Measurements from ENCODE around the gene ZNF823. TPM values are rescaled to one million over a fixed set of nuclear protein-coding genes. Genes with fewer than 3 reads are reported as not detected.

The ZNF823 gene
- total and polyA plus RNA-seq, 2 of the 13 experiments (the other 11 are each of a cell fraction or from before 2014, with no cell fraction given) = 5.7 to 11.7 TPM

DNA sequence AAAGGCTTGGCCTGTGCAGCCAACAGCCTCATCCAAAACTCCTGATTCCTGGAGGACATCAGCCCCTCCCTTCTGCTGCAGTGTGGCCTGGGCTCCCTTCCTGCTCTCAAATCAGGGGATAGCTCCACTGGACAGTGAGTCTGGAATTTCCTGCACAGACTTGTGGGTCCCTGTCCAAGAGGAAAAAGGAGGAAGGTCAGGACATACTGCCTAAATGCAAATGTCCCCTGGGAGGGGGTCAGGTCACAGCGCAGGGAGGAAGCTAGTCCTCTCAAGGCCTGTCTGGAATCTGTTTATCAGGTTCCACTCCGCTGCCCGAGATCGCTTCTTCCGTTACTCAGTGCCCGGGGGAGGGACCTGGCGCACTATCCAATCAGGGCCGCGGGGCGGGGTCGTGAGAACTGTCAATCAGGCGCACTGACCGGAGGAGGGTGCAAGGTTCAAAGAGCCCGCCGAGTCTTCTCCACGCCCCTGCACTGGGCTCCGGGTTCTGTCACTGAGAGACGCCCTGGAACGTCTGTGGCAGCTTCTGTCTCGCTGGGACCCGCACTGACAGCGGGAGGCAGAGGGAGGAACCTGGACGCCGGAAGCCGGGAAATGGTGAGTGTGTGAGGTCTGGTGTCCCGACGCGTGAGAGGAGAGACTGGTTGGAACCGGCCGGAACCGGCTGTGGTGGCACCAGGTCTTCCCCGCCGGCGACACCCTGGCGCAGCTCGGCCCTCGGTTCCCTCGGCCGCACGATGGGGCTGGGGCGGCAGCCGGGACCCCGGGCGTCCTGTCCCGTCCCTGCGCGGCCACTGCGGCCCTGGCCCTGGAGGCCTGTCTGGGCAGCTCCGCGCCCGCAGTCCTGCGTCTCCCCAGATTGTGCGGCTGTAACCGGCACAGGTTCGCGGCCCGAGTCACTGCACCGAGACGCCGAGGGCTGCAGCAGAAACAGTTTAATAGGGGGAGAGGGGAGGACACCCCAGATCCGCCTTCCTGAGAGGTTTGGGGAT is 28.1 kb upstream of the ZNF823 start, which contains the start of gene ZNF441 (continued):
- TF ChIP-seq ZNF883 (CRISPR knock-in tag; IDR thresholded peaks at IDR 0.05; ENCODE audit: not compliant biosample characterization) = no peak
- no peak for TF ChIP-seq EEA1 (CRISPR knock-in tag; IDR thresholded peaks at IDR 0.05; ENCODE audit: borderline replicate concordance)
- TF ChIP-seq ZFP82 (CRISPR knock-in tag; IDR thresholded peaks at IDR 0.05; ENCODE audit: borderline replicate concordance) = no peak; the same call in 1 of the 2 replicates
- TF ChIP-seq RBAK (CRISPR knock-in tag; IDR thresholded peaks at IDR 0.05) = no peak
- TF ChIP-seq, protein P1, sequence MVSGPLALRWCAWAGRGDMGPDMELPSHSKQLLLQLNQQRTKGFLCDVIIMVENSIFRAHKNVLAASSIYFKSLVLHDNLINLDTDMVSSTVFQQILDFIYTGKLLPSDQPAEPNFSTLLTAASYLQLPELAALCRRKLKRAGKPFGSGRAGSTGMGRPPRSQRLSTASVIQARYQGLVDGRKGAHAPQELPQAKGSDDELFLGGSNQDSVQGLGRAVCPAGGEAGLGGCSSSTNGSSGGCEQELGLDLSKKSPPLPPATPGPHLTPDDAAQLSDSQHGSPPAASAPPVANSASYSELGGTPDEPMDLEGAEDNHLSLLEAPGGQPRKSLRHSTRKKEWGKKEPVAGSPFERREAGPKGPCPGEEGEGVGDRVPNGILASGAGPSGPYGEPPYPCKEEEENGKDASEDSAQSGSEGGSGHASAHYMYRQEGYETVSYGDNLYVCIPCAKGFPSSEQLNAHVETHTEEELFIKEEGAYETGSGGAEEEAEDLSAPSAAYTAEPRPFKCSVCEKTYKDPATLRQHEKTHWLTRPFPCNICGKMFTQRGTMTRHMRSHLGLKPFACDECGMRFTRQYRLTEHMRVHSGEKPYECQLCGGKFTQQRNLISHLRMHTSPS (CRISPR knock-in tag; IDR thresholded peaks at IDR 0.05; ENCODE audit: low read depth) = peak; percentile 38; the same call in 1 of the 2 replicates
- TF ChIP-seq, protein P2, sequence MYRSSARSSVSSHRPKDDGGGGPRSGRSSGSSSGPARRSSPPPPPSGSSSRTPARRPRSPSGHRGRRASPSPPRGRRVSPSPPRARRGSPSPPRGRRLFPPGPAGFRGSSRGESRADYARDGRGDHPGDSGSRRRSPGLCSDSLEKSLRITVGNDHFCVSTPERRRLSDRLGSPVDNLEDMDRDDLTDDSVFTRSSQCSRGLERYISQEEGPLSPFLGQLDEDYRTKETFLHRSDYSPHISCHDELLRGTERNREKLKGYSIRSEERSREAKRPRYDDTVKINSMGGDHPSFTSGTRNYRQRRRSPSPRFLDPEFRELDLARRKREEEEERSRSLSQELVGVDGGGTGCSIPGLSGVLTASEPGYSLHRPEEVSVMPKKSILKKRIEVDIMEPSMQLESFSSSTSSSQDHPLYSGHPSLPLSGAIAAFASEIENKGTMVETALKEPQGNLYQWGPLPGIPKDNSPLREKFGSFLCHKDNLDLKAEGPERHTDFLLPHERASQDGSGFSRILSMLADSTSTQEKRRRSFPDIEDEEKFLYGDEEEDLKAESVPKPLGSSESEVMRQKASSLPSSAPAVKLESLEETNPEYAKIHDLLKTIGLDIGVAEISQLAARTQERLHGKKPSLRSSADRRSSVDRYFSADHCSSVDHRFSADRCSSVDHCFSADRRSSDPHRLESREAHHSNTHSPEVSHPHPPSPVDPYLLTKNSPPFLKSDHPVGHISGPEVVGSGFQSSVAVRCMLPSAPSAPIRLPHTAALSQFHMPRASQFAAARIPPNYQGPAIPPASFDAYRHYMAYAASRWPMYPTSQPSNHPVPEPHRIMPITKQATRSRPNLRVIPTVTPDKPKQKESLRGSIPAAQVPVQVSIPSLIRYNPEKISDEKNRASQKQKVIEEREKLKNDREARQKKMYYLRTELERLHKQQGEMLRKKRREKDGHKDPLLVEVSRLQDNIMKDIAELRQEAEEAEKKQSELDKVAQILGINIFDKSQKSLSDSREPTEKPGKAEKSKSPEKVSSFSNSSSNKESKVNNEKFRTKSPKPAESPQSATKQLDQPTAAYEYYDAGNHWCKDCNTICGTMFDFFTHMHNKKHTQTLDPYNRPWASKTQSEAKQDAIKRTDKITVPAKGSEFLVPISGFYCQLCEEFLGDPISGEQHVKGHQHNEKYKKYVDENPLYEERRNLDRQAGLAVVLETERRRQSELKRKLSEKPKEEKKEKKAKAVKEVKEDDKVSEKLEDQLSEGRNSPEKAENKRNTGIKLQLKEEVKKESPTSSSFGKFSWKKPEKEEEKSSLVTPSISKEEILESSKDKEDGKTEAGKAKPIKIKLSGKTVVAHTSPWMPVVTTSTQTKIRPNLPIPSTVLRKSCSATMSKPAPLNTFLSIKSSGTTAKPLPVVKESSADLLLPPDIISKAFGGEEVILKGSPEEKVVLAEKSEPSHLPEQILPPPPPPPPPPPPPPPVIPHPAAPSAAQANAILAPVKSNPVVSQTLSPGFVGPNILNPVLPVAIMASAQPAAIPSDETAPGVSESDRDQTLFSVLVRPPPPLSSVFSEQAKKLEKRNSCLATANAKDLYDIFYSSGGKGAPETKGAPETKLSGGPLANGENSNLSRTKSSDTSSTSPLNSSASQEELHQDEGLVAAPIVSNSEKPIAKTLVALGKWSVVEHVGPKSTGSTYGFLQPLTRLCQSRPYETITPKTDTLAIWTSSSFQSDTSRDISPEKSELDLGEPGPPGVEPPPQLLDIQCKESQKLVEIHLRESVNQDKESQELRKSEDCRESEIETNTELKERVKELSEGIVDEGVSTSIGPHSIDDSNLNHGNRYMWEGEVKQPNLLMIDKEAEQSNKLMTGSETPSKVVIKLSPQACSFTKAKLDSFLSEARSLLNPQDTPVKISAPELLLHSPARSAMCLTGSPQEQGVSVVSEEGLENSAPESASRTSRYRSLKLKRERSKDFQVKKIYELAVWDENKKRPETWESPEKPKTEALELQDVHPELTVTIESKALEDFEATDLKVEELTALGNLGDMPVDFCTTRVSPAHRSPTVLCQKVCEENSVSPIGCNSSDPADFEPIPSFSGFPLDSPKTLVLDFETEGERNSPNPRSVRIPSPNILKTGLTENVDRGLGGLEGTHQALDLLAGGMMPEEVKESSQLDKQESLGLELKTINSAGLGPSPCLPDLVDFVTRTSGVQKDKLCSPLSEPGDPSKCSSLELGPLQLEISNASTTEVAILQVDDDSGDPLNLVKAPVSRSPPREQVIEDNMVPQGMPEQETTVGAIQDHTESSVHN (CRISPR knock-in tag; IDR thresholded peaks at IDR 0.05) = 0 out of 2 replicates have a peak, but pooled peaks have one; percentile 42
- TF ChIP-seq, protein P3, sequence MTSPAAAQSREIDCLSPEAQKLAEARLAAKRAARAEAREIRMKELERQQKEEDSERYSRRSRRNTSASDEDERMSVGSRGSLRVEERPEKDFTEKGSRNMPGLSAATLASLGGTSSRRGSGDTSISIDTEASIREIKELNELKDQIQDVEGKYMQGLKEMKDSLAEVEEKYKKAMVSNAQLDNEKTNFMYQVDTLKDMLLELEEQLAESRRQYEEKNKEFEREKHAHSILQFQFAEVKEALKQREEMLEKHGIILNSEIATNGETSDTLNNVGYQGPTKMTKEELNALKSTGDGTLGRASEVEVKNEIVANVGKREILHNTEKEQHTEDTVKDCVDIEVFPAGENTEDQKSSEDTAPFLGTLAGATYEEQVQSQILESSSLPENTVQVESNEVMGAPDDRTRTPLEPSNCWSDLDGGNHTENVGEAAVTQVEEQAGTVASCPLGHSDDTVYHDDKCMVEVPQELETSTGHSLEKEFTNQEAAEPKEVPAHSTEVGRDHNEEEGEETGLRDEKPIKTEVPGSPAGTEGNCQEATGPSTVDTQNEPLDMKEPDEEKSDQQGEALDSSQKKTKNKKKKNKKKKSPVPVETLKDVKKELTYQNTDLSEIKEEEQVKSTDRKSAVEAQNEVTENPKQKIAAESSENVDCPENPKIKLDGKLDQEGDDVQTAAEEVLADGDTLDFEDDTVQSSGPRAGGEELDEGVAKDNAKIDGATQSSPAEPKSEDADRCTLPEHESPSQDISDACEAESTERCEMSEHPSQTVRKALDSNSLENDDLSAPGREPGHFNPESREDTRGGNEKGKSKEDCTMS (CRISPR knock-in tag; conservative IDR thresholded peaks at IDR 0.05) = no peak
- TF ChIP-seq ZNF235 (CRISPR knock-in tag; IDR thresholded peaks at IDR 0.05; ENCODE audit: borderline replicate concordance) = 0 out of 2 replicates have a peak, but pooled peaks have one; percentile 47
- TF ChIP-seq ZNF367 (CRISPR knock-in tag; IDR thresholded peaks at IDR 0.05; ENCODE audit: borderline replicate concordance) = no peak
- TF ChIP-seq, protein P4, sequence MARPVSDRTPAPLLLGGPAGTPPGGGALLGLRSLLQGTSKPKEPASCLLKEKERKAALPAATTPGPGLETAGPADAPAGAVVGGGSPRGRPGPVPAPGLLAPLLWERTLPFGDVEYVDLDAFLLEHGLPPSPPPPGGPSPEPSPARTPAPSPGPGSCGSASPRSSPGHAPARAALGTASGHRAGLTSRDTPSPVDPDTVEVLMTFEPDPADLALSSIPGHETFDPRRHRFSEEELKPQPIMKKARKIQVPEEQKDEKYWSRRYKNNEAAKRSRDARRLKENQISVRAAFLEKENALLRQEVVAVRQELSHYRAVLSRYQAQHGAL (CRISPR knock-in tag; IDR thresholded peaks at IDR 0.05; ENCODE audit: not compliant biosample characterization) = no peak
- no peak for TF ChIP-seq MATR3 (CRISPR knock-in tag; IDR thresholded peaks at IDR 0.05)
